ENCODE results near the gene VGF. TPM values are rescaled to one million over a fixed set of nuclear protein-coding genes. Genes with fewer than 3 reads are reported as not detected.

The VGF gene
- total RNA-seq, 1 donor from 2014 or later = 0.21 TPM

DNA sequence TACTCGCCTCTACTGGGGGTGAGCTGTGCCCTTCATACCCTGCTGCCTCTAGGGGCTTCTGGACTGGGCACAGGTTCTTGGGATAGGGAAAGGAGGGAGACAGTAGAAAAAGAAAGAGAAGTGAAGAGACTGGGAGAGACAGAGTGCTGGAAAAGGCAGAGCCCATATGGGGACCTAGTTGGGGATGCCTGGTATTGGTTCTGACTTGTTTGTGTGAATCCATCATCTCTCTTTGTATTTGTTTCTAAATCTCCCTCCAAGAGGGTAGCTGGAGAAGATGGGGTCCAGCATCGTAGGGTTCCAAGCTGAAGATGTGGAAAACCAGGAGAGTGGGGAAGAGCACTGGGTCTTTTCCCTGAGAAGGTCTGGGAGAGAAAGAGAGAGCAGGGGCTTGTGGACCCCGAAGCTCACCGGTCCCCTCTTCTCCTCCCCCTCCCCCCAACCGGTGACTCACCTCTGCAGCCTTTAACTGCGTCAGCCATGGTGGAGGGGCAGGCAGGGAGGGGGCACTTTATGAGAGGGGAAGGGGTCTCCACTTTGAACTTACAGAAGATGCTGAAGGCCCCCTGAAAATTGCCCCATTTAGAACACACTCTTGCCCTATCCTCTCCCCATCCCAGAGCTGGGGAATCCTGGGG lies 3.2 kb upstream of the VGF start:
- Mint-ChIP-seq H3K4me1 (ENCODE audit: low read depth) (peaks cover 69% of the 10 kb centered on the region), H3K4me3 (peak overlapping the region; percentile 27), H3K36me3 (ENCODE audit: low read depth) (peaks cover 3% of the 10 kb centered on the region), H3K27me3 (ENCODE audit: insufficient read depth) (peaks cover 77% of the 10 kb centered on the region), H3K9me3 (no peaks in the 10 kb centered on the region), H3K27ac (no peak overlapping the region)
- no peak for DNase-seq (ENCODE audit: low spot score)
- intact Hi-C loops (cut with micrococcal nuclease) = loop anchor here (1.0 kb wide), 1 partner anchor 24 kb away; no protein-coding TSS in a partner anchor

GRCh38 chr7:101167645-101168411 lies 2.5 kb upstream of the VGF start:
- Mint-ChIP-seq H3K9me3 (no peaks in the 10 kb centered on the region), H3K27ac (peak overlapping the region; percentile 19), H3K4me3 (no peak overlapping the region), H3K36me3 (ENCODE audit: low read depth) (peaks cover 3% of the 10 kb centered on the region), H3K4me1 (ENCODE audit: low read depth) (peaks cover 69% of the 10 kb centered on the region), H3K27me3 (ENCODE audit: insufficient read depth) (peaks cover 75% of the 10 kb centered on the region)
- intact Hi-C loops (cut with micrococcal nuclease) = no loop called here
- DNase-seq (ENCODE audit: low spot score) = no peak

GRCh38 chr7:101166909-101167644 lies 1.7 kb upstream of the VGF start:
- H3K36me3 Mint-ChIP-seq (ENCODE audit: low read depth) = peaks cover 3% of the 10 kb centered on the region
- H3K4me3 Mint-ChIP-seq = peak overlapping the region; percentile 26
- intact Hi-C loops (cut with micrococcal nuclease) = no loop called here
- peaks cover 77% of the 10 kb centered on the region for H3K27me3 Mint-ChIP-seq (ENCODE audit: insufficient read depth)
- no peak for DNase-seq (ENCODE audit: low spot score)
- no peaks in the 10 kb centered on the region for H3K9me3 Mint-ChIP-seq
- no peak overlapping the region for H3K27ac Mint-ChIP-seq
- peaks cover 69% of the 10 kb centered on the region for H3K4me1 Mint-ChIP-seq (ENCODE audit: low read depth)

- Mint-ChIP-seq H3K27me3 (ENCODE audit: insufficient read depth) (peaks cover 73% of the 10 kb centered on the region), H3K4me3 (peak overlapping the region; percentile 26), H3K4me1 (ENCODE audit: low read depth) (peaks cover 65% of the 10 kb centered on the region), H3K9me3 (no peaks in the 10 kb centered on the region), H3K36me3 (ENCODE audit: low read depth) (peaks cover 3% of the 10 kb centered on the region), H3K27ac (no peak overlapping the region)
- DNase-seq (ENCODE audit: low spot score) = no peak
- intact Hi-C loops (cut with micrococcal nuclease) = no loop called here
These were observed 1.2 kb upstream of the VGF start for GRCh38 chr7:101166648-101166908.

DNA sequence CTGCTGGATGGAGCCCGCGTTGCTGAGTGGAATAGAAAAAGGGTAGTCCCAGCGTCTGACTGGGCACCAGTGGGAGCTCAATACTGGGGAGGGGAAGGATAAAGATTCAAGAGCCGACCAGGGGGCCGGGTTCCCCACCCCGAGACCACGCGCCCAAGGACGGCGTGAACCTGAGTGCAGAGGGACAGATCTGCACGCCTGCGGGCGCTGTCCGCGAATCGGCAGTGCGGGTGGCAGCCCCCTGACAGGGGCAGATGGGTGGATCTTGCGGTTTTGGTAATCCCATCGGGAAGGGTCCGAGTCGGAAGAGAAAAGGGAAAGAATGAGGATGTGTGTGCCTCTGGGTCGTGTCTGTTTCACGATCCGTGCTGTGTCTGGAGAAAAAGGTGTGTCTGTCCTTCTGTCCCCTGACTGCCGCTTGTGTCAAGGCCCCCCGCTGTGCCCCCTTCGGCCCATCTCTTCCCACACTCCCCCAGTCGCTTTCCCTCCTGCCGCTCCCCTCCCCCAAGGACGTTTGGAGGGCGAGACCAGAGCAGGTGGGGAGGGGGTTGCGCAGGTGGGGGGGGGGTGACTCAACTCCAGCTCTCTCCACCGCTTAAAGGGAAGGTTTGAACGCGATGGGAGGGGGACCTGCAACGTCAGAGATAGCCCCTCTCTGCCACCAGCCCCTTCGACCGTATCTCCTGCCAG lies 734 bp upstream of the VGF start:
- intact Hi-C loops (cut with micrococcal nuclease) = loop anchor here (1.0 to 2.0 kb wide), 3 partner anchors 8 to 277 kb away; partner anchors contain the start of genes AP1S1 and UFSP1
- Mint-ChIP-seq H3K27me3 (ENCODE audit: insufficient read depth) (peaks cover 69% of the 10 kb centered on the region), H3K27ac (peak overlapping the region; percentile 82), H3K36me3 (ENCODE audit: low read depth) (peaks cover 7% of the 10 kb centered on the region), H3K4me1 (ENCODE audit: low read depth) (peaks cover 60% of the 10 kb centered on the region), H3K9me3 (no peaks in the 10 kb centered on the region), H3K4me3 (peak overlapping the region; percentile 85)
- DNase-seq (ENCODE audit: low spot score) = no peak

DNA sequence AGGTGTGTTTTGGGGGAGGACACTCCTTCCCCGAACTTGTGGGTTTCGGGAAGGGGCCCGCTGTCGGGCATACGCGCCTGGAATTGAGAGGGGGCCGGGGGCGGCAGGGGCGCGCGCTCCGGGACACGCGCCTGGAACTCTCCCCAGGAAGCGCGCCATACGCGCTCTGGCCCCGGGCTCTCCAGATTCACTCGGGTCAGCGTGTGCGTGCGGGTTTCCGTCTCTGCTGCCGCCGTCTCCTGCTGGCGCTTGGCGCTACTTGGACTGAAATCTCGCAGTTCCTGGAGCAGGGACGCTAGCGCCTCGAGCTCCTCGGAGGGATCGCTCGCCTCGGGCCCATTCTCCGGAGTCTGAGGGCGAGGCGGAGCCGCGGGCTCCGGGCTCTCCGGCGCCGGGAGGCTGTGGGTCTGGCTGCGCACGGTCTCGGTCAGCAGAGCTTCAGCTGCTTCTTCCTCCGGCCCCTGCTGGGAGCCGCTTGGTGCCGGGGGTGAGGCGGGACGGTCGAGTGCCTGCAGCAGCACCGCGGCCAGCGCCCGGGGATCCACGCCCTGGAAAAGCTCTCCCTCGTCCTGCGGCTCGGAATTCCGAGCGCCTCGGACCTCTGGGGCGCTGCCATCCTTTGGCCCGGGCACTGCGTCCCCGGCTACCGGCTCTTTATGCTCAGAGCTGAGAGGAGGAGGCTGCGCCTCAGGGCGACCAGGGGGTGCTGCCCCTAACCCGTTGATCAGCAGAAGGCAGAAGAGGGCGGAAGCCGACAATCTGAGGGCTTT lies 1.1 kb downstream of the VGF start:
- peaks cover 44% of the 10 kb centered on the region for H3K4me1 Mint-ChIP-seq (ENCODE audit: low read depth)
- peaks cover 12% of the 10 kb centered on the region for H3K36me3 Mint-ChIP-seq (ENCODE audit: low read depth)
- H3K27me3 Mint-ChIP-seq (ENCODE audit: insufficient read depth) = peaks cover 53% of the 10 kb centered on the region
- no peak for DNase-seq (ENCODE audit: low spot score)
- H3K27ac Mint-ChIP-seq = peak overlapping the region; percentile 29
- H3K4me3 Mint-ChIP-seq = peak overlapping the region; percentile 85
- intact Hi-C loops (cut with micrococcal nuclease) = loop anchor here (2.0 kb wide), 1 partner anchor 275 kb away; the partner anchor contains the start of gene UFSP1
- no peaks in the 10 kb centered on the region for H3K9me3 Mint-ChIP-seq

DNA sequence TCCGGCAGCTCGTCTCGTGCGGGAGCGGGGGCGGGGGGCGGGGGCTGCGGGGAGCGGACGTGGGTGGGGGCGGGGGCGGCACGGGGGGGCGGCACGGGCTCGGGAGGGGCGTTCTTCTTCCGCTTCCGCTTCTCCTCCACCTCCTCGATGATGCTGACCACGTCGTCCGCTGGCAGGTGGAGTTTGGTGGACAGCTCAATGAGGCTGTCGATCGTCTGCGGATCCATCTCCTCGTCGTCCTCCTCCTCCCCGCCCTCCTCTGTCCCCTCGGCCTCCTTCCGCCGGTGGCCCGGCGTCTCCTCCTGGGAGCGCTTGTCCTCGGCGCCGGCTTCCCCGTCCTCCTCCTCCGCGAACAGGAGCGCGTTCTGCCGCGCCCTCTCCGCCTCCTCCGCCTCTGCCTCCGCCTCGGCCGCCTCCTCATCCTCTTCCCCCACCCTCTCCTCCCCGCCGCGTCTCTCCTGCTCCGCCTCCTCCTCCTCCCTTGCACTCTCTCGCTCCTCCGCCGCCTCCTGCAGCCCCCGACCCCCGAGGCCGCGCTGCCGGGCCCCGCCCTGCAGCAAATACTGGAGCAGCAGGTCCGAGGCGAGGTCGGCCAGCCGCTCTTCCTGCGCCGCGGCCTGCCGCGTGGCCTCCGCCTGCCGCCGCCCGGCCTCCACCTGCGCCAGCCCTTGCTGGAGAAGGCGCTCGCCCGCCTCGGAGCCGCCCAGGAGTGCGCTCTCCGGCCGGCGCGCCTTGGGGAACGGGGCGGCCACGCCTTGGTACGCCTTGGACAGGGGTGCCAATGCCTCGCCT lies 1.9 kb downstream of the VGF start:
- intact Hi-C loops (cut with micrococcal nuclease) = loop anchor here (2.0 kb wide), 1 partner anchor 275 kb away; the partner anchor contains the start of gene UFSP1

DNA sequence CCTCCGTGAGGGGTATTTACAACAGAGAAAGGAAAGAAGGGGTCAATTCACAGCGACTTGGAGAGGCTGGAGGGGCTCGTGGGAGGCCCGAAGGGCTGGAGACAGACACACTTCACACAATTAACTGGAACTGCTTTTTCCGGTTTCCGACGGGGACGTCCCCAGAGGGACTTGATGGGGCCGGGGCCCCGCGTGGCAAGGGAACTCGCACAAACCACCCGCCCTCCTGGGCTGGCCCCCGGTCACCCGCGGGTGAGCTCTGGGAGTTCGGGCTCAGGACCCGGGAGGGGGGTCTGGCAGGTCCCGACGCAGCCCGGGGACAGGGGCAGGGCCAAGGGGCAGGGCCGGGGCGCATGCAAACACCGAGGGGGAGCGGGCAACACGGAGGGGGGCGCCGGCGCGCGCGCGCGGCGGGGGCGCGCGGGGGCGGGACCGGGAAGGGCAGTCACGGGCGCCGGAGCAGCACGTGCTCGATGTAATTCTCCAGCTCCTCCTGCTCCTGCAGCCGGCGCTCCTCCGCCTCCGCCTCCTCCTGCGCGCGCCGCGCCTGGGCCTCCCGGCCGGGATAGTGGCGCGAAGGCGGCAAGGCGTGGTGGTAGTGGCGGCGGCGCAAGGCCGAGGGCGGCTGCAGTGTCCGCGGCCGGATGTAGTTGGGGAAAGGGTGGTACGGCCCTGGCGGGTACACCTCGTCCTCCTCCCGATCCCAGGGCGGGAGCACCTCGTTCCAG lies 2.7 kb downstream of the VGF start:
- Mint-ChIP-seq H3K27me3 (ENCODE audit: insufficient read depth) (peaks cover 39% of the 10 kb centered on the region), H3K4me3 (peak overlapping the region; percentile 68), H3K36me3 (ENCODE audit: low read depth) (peaks cover 16% of the 10 kb centered on the region), H3K9me3 (no peaks in the 10 kb centered on the region), H3K27ac (peak overlapping the region; percentile 34), H3K4me1 (ENCODE audit: low read depth) (peaks cover 31% of the 10 kb centered on the region)
- no peak for DNase-seq (ENCODE audit: low spot score)
- intact Hi-C loops (cut with micrococcal nuclease) = no loop called here

More for the DNA sequence above, 1.9 kb downstream of the VGF start:
- DNase-seq (ENCODE audit: low spot score) = peak; percentile 42
- Mint-ChIP-seq H3K27me3 (ENCODE audit: insufficient read depth) (peaks cover 47% of the 10 kb centered on the region), H3K4me1 (ENCODE audit: low read depth) (peaks cover 37% of the 10 kb centered on the region), H3K27ac (no peak overlapping the region), H3K36me3 (ENCODE audit: low read depth) (peaks cover 12% of the 10 kb centered on the region), H3K9me3 (no peaks in the 10 kb centered on the region), H3K4me3 (peak overlapping the region; percentile 71)

DNA sequence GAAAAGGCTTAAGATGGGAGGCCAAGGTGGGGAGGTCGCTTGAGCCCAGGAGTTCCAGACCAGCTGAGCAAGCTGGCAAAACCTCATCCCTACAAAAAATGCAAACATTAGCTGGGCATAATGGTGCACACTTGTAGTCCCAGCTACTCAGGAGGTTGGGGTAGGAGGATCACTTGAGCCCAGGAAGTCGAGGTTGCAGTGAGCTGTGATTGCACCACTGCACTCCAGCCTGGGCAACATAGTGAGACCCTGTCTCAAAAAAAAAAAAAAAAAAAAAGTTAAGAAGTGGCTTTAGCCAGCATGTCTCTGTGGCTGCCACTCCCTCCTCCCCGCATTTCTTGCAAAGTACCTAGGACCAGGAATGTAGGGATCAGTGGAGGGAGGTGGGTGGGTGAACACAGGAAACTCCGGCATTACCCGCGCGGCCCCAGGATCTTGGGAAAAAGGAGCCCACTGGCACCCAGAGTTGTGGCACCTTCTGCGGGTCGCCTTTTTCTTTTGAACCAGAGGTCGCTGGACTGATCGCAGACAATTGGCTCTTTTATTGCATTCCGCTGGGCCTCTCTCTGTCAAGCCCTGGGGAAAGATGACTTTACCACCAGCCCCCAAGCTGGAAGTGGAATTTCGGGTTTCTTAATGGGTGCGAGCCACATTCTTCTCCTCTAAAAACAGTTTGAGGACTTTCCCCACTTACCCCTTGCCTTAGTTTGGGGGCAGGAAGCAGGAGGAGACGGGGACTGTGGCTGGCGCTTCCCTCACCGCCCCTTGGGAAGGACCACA lies 3.5 kb downstream of the VGF start:
- peak overlapping the region; percentile 34 for H3K27ac Mint-ChIP-seq
- no peaks in the 10 kb centered on the region for H3K9me3 Mint-ChIP-seq
- intact Hi-C loops (cut with micrococcal nuclease) = no loop called here

GRCh38 chr7:101160910-101161309 lies 4.5 kb downstream of the VGF start:
- DNase-seq (ENCODE audit: low spot score) = no peak
- H3K4me3 Mint-ChIP-seq = no peak overlapping the region
- H3K27me3 Mint-ChIP-seq (ENCODE audit: insufficient read depth) = peaks cover 24% of the 10 kb centered on the region
- peaks cover 18% of the 10 kb centered on the region for H3K36me3 Mint-ChIP-seq (ENCODE audit: low read depth)
- H3K27ac Mint-ChIP-seq = no peak overlapping the region
- intact Hi-C loops (cut with micrococcal nuclease) = no loop called here
- H3K9me3 Mint-ChIP-seq = no peaks in the 10 kb centered on the region
- H3K4me1 Mint-ChIP-seq (ENCODE audit: low read depth) = peaks cover 14% of the 10 kb centered on the region

More for the DNA sequence above, 3.5 kb downstream of the VGF start:
- Mint-ChIP-seq H3K36me3 (ENCODE audit: low read depth) (peaks cover 16% of the 10 kb centered on the region), H3K4me1 (ENCODE audit: low read depth) (peaks cover 23% of the 10 kb centered on the region), H3K4me3 (peak overlapping the region; percentile 68), H3K27me3 (ENCODE audit: insufficient read depth) (peaks cover 31% of the 10 kb centered on the region)
- no peak for DNase-seq (ENCODE audit: low spot score)
